Psoas muscle (tissue), 8 donors: Measurements from ENCODE around the gene CAB39L. TPM values are rescaled to one million over a fixed set of nuclear protein-coding genes. Genes with fewer than 3 reads are reported as not detected.

ENCODE experiments used
- ATAC-seq, 4 donors: fragments of 200-7000 bp; cut with Tn5 transposase; one replicate each; pipeline ENCODE4 v1.9.1; 2020; ENCODE audit warnings: moderate library complexity in 3 of 4, mild to moderate bottlenecking in 2 of 4
- DNase-seq, 2 donors: peaks; one replicate each; pipeline ENCODE4 v3.0.0-alpha.2; 2020
- H3K27ac ChIP-seq: fragments of 200-600 bp; one replicate; pipeline ENCODE4 v1.8.0; 2022
- H3K27me3 ChIP-seq, 3 donors: fragments of 200-600 bp in 1 of 3; one replicate each; pipeline versions ENCODE4 v1.6.1 to v1.8.0; 2013 to 2022; ENCODE audit warnings: low read length in 2 of 3, mild to moderate bottlenecking in 2 of 3, moderate library complexity in 1 of 3; ENCODE audit not compliant: insufficient read depth in 3 of 3
- H3K36me3 ChIP-seq, 2 donors: fragments of 200-600 bp in 1 of 2; one replicate each; pipeline versions ENCODE4 v1.6.1 to v1.8.0; 2013 to 2022; ENCODE audit warnings: low read depth in 1 of 2, mild to moderate bottlenecking in 1 of 2, moderate library complexity in 1 of 2; ENCODE audit not compliant: insufficient read depth in 1 of 2
- H3K4me1 ChIP-seq: fragments of 200-600 bp; one replicate; pipeline ENCODE4 v1.8.0; 2022
- H3K4me3 ChIP-seq: fragments of 200-600 bp; one replicate; pipeline ENCODE4 v1.8.0; 2022; ENCODE audit warnings: mild to moderate bottlenecking
- H3K9me3 ChIP-seq: fragments of 200-600 bp; one replicate; pipeline ENCODE4 v1.8.0; 2022
- WGBS, 3 donors: extraction: QIAGEN DNeasy Blood & Tissue Kit; methylation state at CpG; one replicate each; pipeline versions ENCODE4 v1.1.6 to v1.1.7; 2013; 5-methylcytosine and 5-hydroxymethylcytosine counted together
- intact Hi-C, 2 donors: fragments of 100-400 bp; cut with DNase I; formaldehyde crosslinking; loops; one replicate each; pipeline versions ENCODE4 v1.11.0 to v1.14.2; 2022
- polyA plus RNA-seq, 3 donors: library from polyadenylated mRNA; stranded (reverse); fragments of 200-250 nt; gene quantifications; one replicate each; pipeline ENCODE4 v1.2.3, GENCODE V29; 2013
- total RNA-seq, 4 donors: library from RNA; stranded (reverse); fragmentation: NEBNext Ultra II Directional in 2 of 4; extraction: Animal tissue kit (Norgen Biotek cat#: 25700) in 2 of 4; gene quantifications; one replicate each; pipeline versions ENCODE4 v1.2.1 to v1.2.4, GENCODE V29; 2021 to 2023
- TF ChIP-seq, protein P1 (sequence below): fragments of 200-600 bp; IDR thresholded peaks from one replicate; pipeline ENCODE4 v1.8.0; 2022; ENCODE audit warnings: antibody characterized with exemption
- donor health status: healthy with polysubstance abuse.
- donor health status: DM: no; HTN: no; CAD: no; lungs with moderate emphysema.
- donor health status: Bipolar disorder and iron deficiency.
- donor health status: healthy.
- donor health status: DM: yes; HTN: yes; CAD: no.
- donor health status: DM: no; HTN: no; CAD: no.
- donor health status: DM: no; HTN: no; CAD: no.
- donor health status: DM: yes; HTN: yes; CAD: no.

The CAB39L gene
- total and polyA plus RNA-seq, 7 donors: 1.5 to 13.3 (median 3.0) TPM

DNA sequence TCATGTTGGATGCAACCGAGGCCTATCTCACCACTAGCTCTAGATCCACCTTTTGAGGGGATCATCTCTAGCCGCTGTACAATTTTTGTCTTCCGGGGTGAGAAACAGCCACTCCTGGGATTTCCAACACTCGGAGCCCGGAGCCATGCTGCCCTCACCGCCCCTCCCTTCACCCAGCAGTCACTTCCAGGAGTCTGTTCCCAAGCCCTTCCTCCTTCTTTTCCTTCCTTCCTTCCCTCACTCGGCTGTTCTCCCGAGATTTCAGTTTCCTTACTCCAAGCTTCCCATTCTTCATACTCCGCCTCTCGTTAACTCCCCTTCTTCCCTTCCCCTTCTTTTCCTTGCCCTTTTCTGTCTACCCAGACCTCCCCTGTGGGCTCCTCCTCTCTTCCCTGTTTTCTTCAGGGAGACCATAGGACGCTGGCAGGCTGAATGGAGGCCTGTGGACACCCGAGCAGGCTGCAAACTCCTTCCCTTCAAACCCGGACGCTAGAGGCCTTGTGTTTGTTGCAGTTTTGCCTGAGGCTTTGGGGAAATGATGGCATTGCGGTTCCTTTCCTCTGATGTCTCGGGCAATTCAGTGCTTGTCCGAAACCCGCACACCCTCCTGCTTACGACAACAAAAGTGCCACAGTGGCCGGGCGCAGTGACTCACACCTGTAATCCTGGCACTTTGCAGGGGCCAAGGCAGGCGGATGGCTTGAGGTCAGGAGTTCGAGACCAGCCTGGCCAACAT is 96.0 kb downstream of the CAB39L start:
- ATAC-seq (no peak), DNase-seq (no peak)
- H3K9me3 ChIP-seq: no peaks in the 10 kb centered on the region
- H3K27me3 ChIP-seq: no peaks in the 10 kb centered on the region
- TF ChIP-seq, protein P1, sequence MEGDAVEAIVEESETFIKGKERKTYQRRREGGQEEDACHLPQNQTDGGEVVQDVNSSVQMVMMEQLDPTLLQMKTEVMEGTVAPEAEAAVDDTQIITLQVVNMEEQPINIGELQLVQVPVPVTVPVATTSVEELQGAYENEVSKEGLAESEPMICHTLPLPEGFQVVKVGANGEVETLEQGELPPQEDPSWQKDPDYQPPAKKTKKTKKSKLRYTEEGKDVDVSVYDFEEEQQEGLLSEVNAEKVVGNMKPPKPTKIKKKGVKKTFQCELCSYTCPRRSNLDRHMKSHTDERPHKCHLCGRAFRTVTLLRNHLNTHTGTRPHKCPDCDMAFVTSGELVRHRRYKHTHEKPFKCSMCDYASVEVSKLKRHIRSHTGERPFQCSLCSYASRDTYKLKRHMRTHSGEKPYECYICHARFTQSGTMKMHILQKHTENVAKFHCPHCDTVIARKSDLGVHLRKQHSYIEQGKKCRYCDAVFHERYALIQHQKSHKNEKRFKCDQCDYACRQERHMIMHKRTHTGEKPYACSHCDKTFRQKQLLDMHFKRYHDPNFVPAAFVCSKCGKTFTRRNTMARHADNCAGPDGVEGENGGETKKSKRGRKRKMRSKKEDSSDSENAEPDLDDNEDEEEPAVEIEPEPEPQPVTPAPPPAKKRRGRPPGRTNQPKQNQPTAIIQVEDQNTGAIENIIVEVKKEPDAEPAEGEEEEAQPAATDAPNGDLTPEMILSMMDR: no peak
- no peak overlapping the region for H3K27ac ChIP-seq
- no peaks in the 10 kb centered on the region for H3K4me1 ChIP-seq
- no peak overlapping the region for H3K4me3 ChIP-seq
- intact Hi-C loops: no loop called here
- WGBS, 3 donors: 90 to 94% (median 92%) methylated on average over 23 of the region's 23 CpGs
- H3K36me3 ChIP-seq: no peaks in the 10 kb centered on the region

- DNase-seq (no peak), ATAC-seq (no peak)
- H3K27ac ChIP-seq: no peak overlapping the region
- H3K4me3 ChIP-seq: no peak overlapping the region
- no peaks in the 10 kb centered on the region for H3K9me3 ChIP-seq
- intact Hi-C loops: no loop called here
- no peaks in the 10 kb centered on the region for H3K27me3 ChIP-seq
- no peaks in the 10 kb centered on the region for H3K4me1 ChIP-seq
- TF ChIP-seq, protein P1: no peak
- WGBS, 3 donors: 41 to 45% (median 42%) methylated on average over 5 of the region's 5 CpGs
- H3K36me3 ChIP-seq: no peaks in the 10 kb centered on the region
Observed at GRCh38 chr13:49346460-49346859, 97.4 kb downstream of the CAB39L start.

GRCh38 chr13:49343731-49344130 is 100.1 kb downstream of the CAB39L start:
- 49 to 60% (median 52%) methylated on average over 2 of the region's 2 CpGs for WGBS, 3 donors
- Histone ChIP-seq H3K4me1 (no peaks in the 10 kb centered on the region), H3K27ac (no peak overlapping the region), H3K9me3 (no peaks in the 10 kb centered on the region), H3K27me3 (no peaks in the 10 kb centered on the region), H3K36me3 (no peaks in the 10 kb centered on the region), H3K4me3 (no peak overlapping the region)
- ATAC-seq (no peak), DNase-seq (no peak)
- TF ChIP-seq, protein P1: no peak
- intact Hi-C loops: no loop called here

- TF ChIP-seq, protein P1: no peak
- Histone ChIP-seq H3K36me3 (no peaks in the 10 kb centered on the region), H3K27ac (no peak overlapping the region), H3K4me1 (no peaks in the 10 kb centered on the region), H3K27me3 (no peaks in the 10 kb centered on the region), H3K4me3 (no peak overlapping the region), H3K9me3 (no peaks in the 10 kb centered on the region)
- DNase-seq (no peak), ATAC-seq (no peak)
- intact Hi-C loops: no loop called here
- WGBS, 3 donors: 81 to 85% (median 84%) methylated on average over 3 of the region's 3 CpGs
Observed at GRCh38 chr13:49343255-49343654, 100.6 kb downstream of the CAB39L start.

- intact Hi-C loops: no loop called here
- DNase-seq (no peak), ATAC-seq (no peak)
- no peaks in the 10 kb centered on the region for H3K36me3 ChIP-seq
- no peak overlapping the region for H3K27ac ChIP-seq
- TF ChIP-seq, protein P1: no peak
- H3K4me3 ChIP-seq: no peak overlapping the region
- H3K4me1 ChIP-seq: no peaks in the 10 kb centered on the region
- H3K9me3 ChIP-seq: no peaks in the 10 kb centered on the region
- 84 to 92% (median 88%) methylated on average over 2 of the region's 2 CpGs for WGBS, 3 donors
- no peaks in the 10 kb centered on the region for H3K27me3 ChIP-seq
Observed at GRCh38 chr13:49342454-49342853, 101.4 kb downstream of the CAB39L start.
